ENCODE results near the gene ZBTB49.

Gene ZBTB49

GRCh38 chr4:4302416-4302815, 12.4 kb downstream of the ZBTB49 start:
- no peak overlapping the region for H3K4me3 Mint-ChIP-seq
- peaks cover 14% of the 10 kb centered on the region for H3K36me3 Mint-ChIP-seq
- H3K27me3 Mint-ChIP-seq: no peaks in the 10 kb centered on the region

GRCh38 chr4:4306920-4307319, 16.9 kb downstream of the ZBTB49 start:
- Mint-ChIP-seq H3K4me1 (peaks cover 9% of the 10 kb centered on the region), H3K9me3 (no peaks in the 10 kb centered on the region), H3K27ac (no peak overlapping the region), H3K27me3 (no peaks in the 10 kb centered on the region), H3K4me3 (no peak overlapping the region), H3K36me3 (peaks cover 12% of the 10 kb centered on the region)

More at GRCh38 chr4:4302416-4302815, 12.4 kb downstream of the ZBTB49 start:
- Mint-ChIP-seq H3K4me1 (peaks cover 27% of the 10 kb centered on the region), H3K27ac (peak overlapping the region; percentile 26), H3K9me3 (no peaks in the 10 kb centered on the region)

- H3K36me3 Mint-ChIP-seq: peaks cover 9% of the 10 kb centered on the region
- H3K27me3 Mint-ChIP-seq: no peaks in the 10 kb centered on the region
- no peak overlapping the region for H3K4me3 Mint-ChIP-seq
- no peak overlapping the region for H3K27ac Mint-ChIP-seq
- no peaks in the 10 kb centered on the region for H3K9me3 Mint-ChIP-seq
- peaks cover 4% of the 10 kb centered on the region for H3K4me1 Mint-ChIP-seq
Observed at GRCh38 chr4:4308800-4309441, 18.9 kb downstream of the ZBTB49 start.

GRCh38 chr4:4311193-4311592, 21.1 kb downstream of the ZBTB49 start:
- no peaks in the 10 kb centered on the region for H3K4me1 Mint-ChIP-seq
- H3K27me3 Mint-ChIP-seq: no peaks in the 10 kb centered on the region
- no peak overlapping the region for H3K4me3 Mint-ChIP-seq
- no peaks in the 10 kb centered on the region for H3K9me3 Mint-ChIP-seq
- no peak overlapping the region for H3K27ac Mint-ChIP-seq
- peaks cover 4% of the 10 kb centered on the region for H3K36me3 Mint-ChIP-seq

GRCh38 chr4:4315461-4316149, 25.6 kb downstream of the ZBTB49 start:
- H3K36me3 Mint-ChIP-seq: peaks cover 2% of the 10 kb centered on the region
- no peak overlapping the region for H3K27ac Mint-ChIP-seq
- no peaks in the 10 kb centered on the region for H3K9me3 Mint-ChIP-seq
- H3K4me3 Mint-ChIP-seq: no peak overlapping the region
- H3K4me1 Mint-ChIP-seq: no peaks in the 10 kb centered on the region
- H3K27me3 Mint-ChIP-seq: no peaks in the 10 kb centered on the region

GRCh38 chr4:4316150-4316495, 26.1 kb downstream of the ZBTB49 start:
- peaks cover 5% of the 10 kb centered on the region for H3K36me3 Mint-ChIP-seq
- H3K9me3 Mint-ChIP-seq: no peaks in the 10 kb centered on the region
- no peaks in the 10 kb centered on the region for H3K4me1 Mint-ChIP-seq
- no peak overlapping the region for H3K27ac Mint-ChIP-seq
- H3K27me3 Mint-ChIP-seq: no peaks in the 10 kb centered on the region
- no peak overlapping the region for H3K4me3 Mint-ChIP-seq

GRCh38 chr4:4317496-4318232, 27.6 kb downstream of the ZBTB49 start:
- Mint-ChIP-seq H3K4me3 (no peak overlapping the region), H3K36me3 (peaks cover 7% of the 10 kb centered on the region), H3K9me3 (no peaks in the 10 kb centered on the region), H3K27me3 (no peaks in the 10 kb centered on the region), H3K27ac (peak overlapping the region; percentile 19), H3K4me1 (no peaks in the 10 kb centered on the region)

- Mint-ChIP-seq H3K9me3 (no peaks in the 10 kb centered on the region), H3K36me3 (peaks cover 5% of the 10 kb centered on the region), H3K4me1 (no peaks in the 10 kb centered on the region), H3K4me3 (no peak overlapping the region), H3K27me3 (no peaks in the 10 kb centered on the region), H3K27ac (no peak overlapping the region)
Observed at GRCh38 chr4:4320528-4320927, 30.5 kb downstream of the ZBTB49 start.

- no peak overlapping the region for H3K27ac Mint-ChIP-seq
- H3K4me1 Mint-ChIP-seq: no peaks in the 10 kb centered on the region
- no peaks in the 10 kb centered on the region for H3K9me3 Mint-ChIP-seq
- no peak overlapping the region for H3K4me3 Mint-ChIP-seq
- no peaks in the 10 kb centered on the region for H3K27me3 Mint-ChIP-seq
- peaks cover 5% of the 10 kb centered on the region for H3K36me3 Mint-ChIP-seq
Observed at GRCh38 chr4:4320951-4321714, 31.1 kb downstream of the ZBTB49 start.

GRCh38 chr4:4321951-4322688, 32.1 kb downstream of the ZBTB49 start:
- H3K9me3 Mint-ChIP-seq: no peaks in the 10 kb centered on the region
- no peaks in the 10 kb centered on the region for H3K27me3 Mint-ChIP-seq
- H3K36me3 Mint-ChIP-seq: peaks cover 5% of the 10 kb centered on the region
- no peak overlapping the region for H3K27ac Mint-ChIP-seq
- H3K4me1 Mint-ChIP-seq: no peaks in the 10 kb centered on the region
- no peak overlapping the region for H3K4me3 Mint-ChIP-seq

- no peaks in the 10 kb centered on the region for H3K27me3 Mint-ChIP-seq
- peaks cover 5% of the 10 kb centered on the region for H3K36me3 Mint-ChIP-seq
- H3K4me3 Mint-ChIP-seq: no peak overlapping the region
- H3K9me3 Mint-ChIP-seq: no peaks in the 10 kb centered on the region
- no peak overlapping the region for H3K27ac Mint-ChIP-seq
- no peaks in the 10 kb centered on the region for H3K4me1 Mint-ChIP-seq
Observed at GRCh38 chr4:4323705-4324534, 33.9 kb downstream of the ZBTB49 start.

- H3K36me3 Mint-ChIP-seq: peaks cover 5% of the 10 kb centered on the region
- H3K9me3 Mint-ChIP-seq: no peaks in the 10 kb centered on the region
- H3K27ac Mint-ChIP-seq: no peak overlapping the region
- H3K4me3 Mint-ChIP-seq: no peak overlapping the region
- no peaks in the 10 kb centered on the region for H3K27me3 Mint-ChIP-seq
- H3K4me1 Mint-ChIP-seq: no peaks in the 10 kb centered on the region
Observed at GRCh38 chr4:4325321-4325720, 35.3 kb downstream of the ZBTB49 start.

- Mint-ChIP-seq H3K4me1 (no peaks in the 10 kb centered on the region), H3K27ac (no peak overlapping the region), H3K36me3 (peaks cover 2% of the 10 kb centered on the region), H3K27me3 (no peaks in the 10 kb centered on the region), H3K4me3 (no peak overlapping the region), H3K9me3 (no peaks in the 10 kb centered on the region)
Observed at GRCh38 chr4:4326166-4326565, 36.1 kb downstream of the ZBTB49 start.

GRCh38 chr4:4327652-4328121, 37.6 kb downstream of the ZBTB49 start:
- no peaks in the 10 kb centered on the region for H3K9me3 Mint-ChIP-seq

More at GRCh38 chr4:4327652-4328121, 37.6 kb downstream of the ZBTB49 start:
- H3K27me3 Mint-ChIP-seq: no peaks in the 10 kb centered on the region
- no peak overlapping the region for H3K27ac Mint-ChIP-seq
- no peak overlapping the region for H3K4me3 Mint-ChIP-seq
- no peaks in the 10 kb centered on the region for H3K4me1 Mint-ChIP-seq
- H3K36me3 Mint-ChIP-seq: no peaks in the 10 kb centered on the region
